Ovary (tissue), 9 donors: ENCODE data around the gene CSTB. TPM values are rescaled to one million over a fixed set of nuclear protein-coding genes. Genes with fewer than 3 reads are reported as not detected.

Experiments
- DNase-seq, 5 donors: peaks; one replicate each; pipeline ENCODE4 v3.0.0-alpha.2; 2019 to 2020
- H3K27ac ChIP-seq, 2 donors: fragments of 200-600 bp; one replicate each; pipeline versions ENCODE4 v1.5.1 to v1.8.0; 2019 to 2022
- H3K27me3 ChIP-seq: fragments of 200-600 bp; one replicate; pipeline ENCODE4 v1.8.0; 2022
- H3K36me3 ChIP-seq: fragments of 200-600 bp; sonication (generic); one replicate; pipeline ENCODE4 v1.5.1; 2019
- H3K4me1 ChIP-seq: one replicate; pipeline ENCODE4 v1.8.1; 2013; ENCODE audit warnings: mild to moderate bottlenecking, moderate library complexity; ENCODE audit not compliant: insufficient read depth
- H3K4me3 ChIP-seq: fragments of 200-600 bp; sonication (generic); one replicate; pipeline ENCODE4 v1.5.1; 2017
- H3K9me3 ChIP-seq, 2 donors: fragments of 200-600 bp in 1 of 2; sonication (generic) in 1 of 2; one replicate each; pipeline versions ENCODE4 v1.5.1 to v1.8.1; 2013 to 2019; ENCODE audit warnings: mild to moderate bottlenecking in 1 of 2, moderate library complexity in 1 of 2
- CTCF ChIP-seq, 3 donors: fragments of 450-650 bp in 2 of 3; fragments of 200-600 bp in 1 of 3; IDR thresholded peaks; one replicate each; pipeline versions ENCODE4 v1.5.1 to v1.8.0; 2016 to 2022; ENCODE audit warnings: antibody characterized with exemption in 3 of 3, mild to moderate bottlenecking in 1 of 3
- EP300 ChIP-seq: sonication (generic); formaldehyde crosslinking; IDR thresholded peaks from one replicate; pipeline ENCODE4 v1.6.1; 2017; ENCODE audit warnings: antibody characterized with exemption
- POLR2A ChIP-seq: fragments of 450-650 bp; IDR thresholded peaks from one replicate; pipeline ENCODE4 v1.6.1; 2017; ENCODE audit warnings: antibody characterized with exemption, mild to moderate bottlenecking, moderate library complexity
- WGBS, 3 donors: extraction: QIAGEN DNeasy Blood & Tissue Kit in 1 of 3; methylation state at CpG; one replicate each; pipeline versions ENCODE4 v1.1.5 to v1.1.7; 2013 to 2017; 5-methylcytosine and 5-hydroxymethylcytosine counted together
- intact Hi-C, 4 donors: fragments of 100-400 bp; cut with DNase I; formaldehyde crosslinking; loops; one replicate each; pipeline versions ENCODE4 v1.11.0 to v1.15.1; 2022 to 2023
- polyA plus RNA-seq, 2 donors: library from polyadenylated mRNA; stranded (reverse); fragments of 200-250 nt in 1 of 2; fragments of 350-450 nt in 1 of 2; fragmentation: Illumina TruSeq in 1 of 2; extraction: RNeasy Lipid Tissue Mini Kit (QIAGEN cat#74804) in 1 of 2; gene quantifications; one replicate each; pipeline ENCODE4 v1.2.3, GENCODE V29; 2013 to 2014
- total RNA-seq, 7 donors: library from RNA; depleted of rRNA in 2 of 7; stranded (reverse); fragments of >200 nt in 2 of 7; fragmentation: NEBNext Ultra II Directional in 3 of 7; extraction: Animal tissue kit (Norgen Biotek cat#: 25700) in 3 of 7; gene quantifications; one replicate each; pipeline versions ENCODE4 v1.1.0 to v1.2.4, GENCODE V29; 2016 to 2023
- donor health status: DM: no; HTN: no; CAD: no; lungs with moderate emphysema.
- donor health status: DM: no; HTN: no; CAD: no.
- donor health status: Bipolar disorder and iron deficiency.
- donor health status: DM: yes; HTN: yes; CAD: no.
- donor health status: DM: no; HTN: no; CAD: no.
- donor health status: DM: yes; HTN: yes; CAD: no.

CSTB gene
- total and polyA plus RNA-seq, 9 donors: 7.2 to 81.8 (median 37.4) TPM

GRCh38 chr21:43817157-43818086 lies 41.3 kb upstream of the CSTB start:
- H3K9me3 ChIP-seq: no peaks in the 10 kb centered on the region
- no peak overlapping the region for H3K4me3 ChIP-seq
- 87 to 91% (median 87%) methylated on average over 25 to 29 of the region's 29 CpGs for WGBS, 3 donors
- intact Hi-C loops: loop anchor here in 2 of 4 donors (10.0 kb wide), 2 partner anchors 477 to 487 kb away; partner anchors contain the start of gene PFKL (in 1 of the 2)
- H3K27me3 ChIP-seq: no peaks in the 10 kb centered on the region
- H3K4me1 ChIP-seq: peaks cover 5% of the 10 kb centered on the region
- peak in 1 of 5 donors; percentile 31 for DNase-seq
- no peak overlapping the region for H3K27ac ChIP-seq
- TF ChIP-seq CTCF (IDR thresholded peaks at IDR 0.05) (no peak), EP300 (no peak), POLR2A (no peak)
- no peaks in the 10 kb centered on the region for H3K36me3 ChIP-seq

- TF ChIP-seq POLR2A (no peak), CTCF (IDR thresholded peaks at IDR 0.05) (no peak)
- DNase-seq: peak in 1 of 5 donors; percentile 33
- intact Hi-C loops: loop anchor here in 2 of 4 donors (10.0 kb wide), 2 partner anchors 478 to 488 kb away; partner anchors contain the start of gene PFKL (in 1 of the 2)
- Histone ChIP-seq H3K27ac (no peak overlapping the region), H3K4me3 (no peak overlapping the region), H3K4me1 (peaks cover 10% of the 10 kb centered on the region), H3K36me3 (no peaks in the 10 kb centered on the region), H3K27me3 (no peaks in the 10 kb centered on the region), H3K9me3 (no peaks in the 10 kb centered on the region)
- 68 to 75% (median 70%) methylated on average over 14 of the region's 14 CpGs for WGBS, 3 donors
These were observed 40.5 kb upstream of the CSTB start for GRCh38 chr21:43816611-43817071.

GRCh38 chr21:43815991-43816390 lies 39.9 kb upstream of the CSTB start:
- intact Hi-C loops: loop anchor here in 2 of 4 donors (10.0 kb wide), 2 partner anchors 479 to 489 kb away; partner anchors contain the start of gene PFKL (in 1 of the 2)
- 89 to 93% (median 92%) methylated on average over 11 to 15 of the region's 15 CpGs for WGBS, 3 donors
- TF ChIP-seq POLR2A (no peak), EP300 (no peak), CTCF (IDR thresholded peaks at IDR 0.05) (no peak)

DNA sequence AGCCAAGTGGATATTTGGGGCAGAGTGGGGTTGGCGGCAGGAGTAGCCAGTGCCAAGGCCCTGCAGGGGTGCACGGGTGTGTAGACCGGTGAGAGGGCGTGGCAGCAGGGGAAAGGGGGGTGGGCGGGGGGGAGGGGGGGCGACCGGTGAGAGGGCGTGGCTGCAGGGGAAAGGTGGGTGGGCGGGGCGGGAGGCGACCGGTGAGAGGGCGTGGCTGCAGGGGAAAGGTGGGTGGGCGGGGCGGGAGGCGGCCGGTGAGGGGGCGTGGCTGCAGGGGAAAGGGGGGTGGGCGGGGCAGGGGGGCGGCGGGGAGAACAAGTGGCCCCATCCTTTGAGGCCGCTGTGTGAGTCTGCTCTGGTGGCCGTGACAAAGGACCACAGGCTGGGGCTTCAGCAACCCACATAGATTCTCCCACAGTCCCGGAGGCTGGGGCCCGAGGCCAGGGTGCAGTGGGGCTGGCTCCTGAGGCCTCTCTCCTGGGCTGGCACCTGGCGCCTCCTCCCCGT lies 39.1 kb upstream of the CSTB start:
- no peaks in the 10 kb centered on the region for H3K9me3 ChIP-seq
- TF ChIP-seq POLR2A (no peak), EP300 (no peak), CTCF (IDR thresholded peaks at IDR 0.05) (no peak)
- no peak overlapping the region for H3K27ac ChIP-seq
- intact Hi-C loops: loop anchor here in 2 of 4 donors (10.0 kb wide), 2 partner anchors 480 to 490 kb away; partner anchors contain the start of gene PFKL (in 1 of the 2)
- H3K4me3 ChIP-seq: no peak overlapping the region
- peaks cover 19% of the 10 kb centered on the region for H3K4me1 ChIP-seq
- no peak for DNase-seq
- 23 to 48% (median 33%) methylated on average over 9 to 26 of the region's 27 CpGs for whole genome bisulfite sequencing, 3 donors
- no peaks in the 10 kb centered on the region for H3K27me3 ChIP-seq
- H3K36me3 ChIP-seq: no peaks in the 10 kb centered on the region

More at GRCh38 chr21:43815991-43816390, 39.9 kb upstream of the CSTB start:
- Histone ChIP-seq H3K4me1 (peaks cover 11% of the 10 kb centered on the region), H3K27me3 (no peaks in the 10 kb centered on the region), H3K4me3 (no peak overlapping the region), H3K27ac (no peak overlapping the region), H3K36me3 (no peaks in the 10 kb centered on the region), H3K9me3 (no peaks in the 10 kb centered on the region)
- no peak for DNase-seq
